Osteocyte (in vitro differentiated cells): Measurements from ENCODE around the gene NOS1AP. TPM values are rescaled to one million over a fixed set of nuclear protein-coding genes. Genes with fewer than 3 reads are reported as not detected.

Experiments
- DNase-seq: peaks from one replicate; pipeline ENCODE4 v3.0.0; 2021; ENCODE audit warnings: mixed read lengths; ENCODE audit not compliant: unreplicated experiment; ENCODE audit errors: extremely low spot score
- H3K27ac Mint-ChIP-seq: one replicate; pipeline ENCODE4 v1.8.0; 2021; ENCODE audit warnings: mild to moderate bottlenecking, mixed read lengths; ENCODE audit not compliant: unreplicated experiment
- H3K27me3 Mint-ChIP-seq: one replicate; pipeline ENCODE4 v1.8.0; 2021; ENCODE audit warnings: mixed read lengths; ENCODE audit not compliant: unreplicated experiment
- H3K36me3 Mint-ChIP-seq: one replicate; pipeline ENCODE4 v1.8.0; 2021; ENCODE audit warnings: mixed read lengths; ENCODE audit not compliant: unreplicated experiment
- H3K4me1 Mint-ChIP-seq: one replicate; pipeline ENCODE4 v1.8.0; 2021; ENCODE audit warnings: mixed read lengths; ENCODE audit not compliant: unreplicated experiment
- H3K4me3 Mint-ChIP-seq: one replicate; pipeline ENCODE4 v1.8.0; 2021; ENCODE audit warnings: mild to moderate bottlenecking, moderate library complexity, mixed read lengths; ENCODE audit not compliant: unreplicated experiment
- H3K9me3 Mint-ChIP-seq: one replicate; pipeline ENCODE4 v1.8.0; 2021; ENCODE audit warnings: mixed read lengths; ENCODE audit not compliant: unreplicated experiment
- CTCF ChIP-seq: fragments of 200-600 bp; sonication (generic); IDR thresholded peaks from 2 replicates; pipeline ENCODE4 v1.5.0; 2021; ENCODE audit warnings: antibody characterized with exemption, mild to moderate bottlenecking, moderate library complexity
- total RNA-seq: library from RNA; stranded (reverse); gene quantifications from 2 replicates; pipeline ENCODE4 v1.2.1, GENCODE V29; 2021

Gene NOS1AP
- total RNA-seq, 1 donor from 2014 or later, result 2.5 TPM

GRCh38 chr1:162396201-162396906 is 326.9 kb downstream of the NOS1AP start:
- H3K27me3 Mint-ChIP-seq, result peaks cover 49% of the 10 kb centered on the region
- DNase-seq, result peak; percentile 19
- peaks cover 13% of the 10 kb centered on the region for H3K4me1 Mint-ChIP-seq
- H3K27ac Mint-ChIP-seq, result no peak overlapping the region
- no peaks in the 10 kb centered on the region for H3K9me3 Mint-ChIP-seq
- no peaks in the 10 kb centered on the region for H3K36me3 Mint-ChIP-seq
- no peak overlapping the region for H3K4me3 Mint-ChIP-seq
- no peak for TF ChIP-seq CTCF

GRCh38 chr1:162397039-162397448 is 327.6 kb downstream of the NOS1AP start:
- no peak overlapping the region for H3K27ac Mint-ChIP-seq
- no peak for TF ChIP-seq CTCF
- DNase-seq, result peak; percentile 38
- no peaks in the 10 kb centered on the region for H3K9me3 Mint-ChIP-seq
- no peak overlapping the region for H3K4me3 Mint-ChIP-seq
- peaks cover 49% of the 10 kb centered on the region for H3K27me3 Mint-ChIP-seq
- peaks cover 13% of the 10 kb centered on the region for H3K4me1 Mint-ChIP-seq
- no peaks in the 10 kb centered on the region for H3K36me3 Mint-ChIP-seq

GRCh38 chr1:162397943-162398560 is 328.6 kb downstream of the NOS1AP start:
- Mint-ChIP-seq H3K27ac (no peak overlapping the region), H3K27me3 (peaks cover 46% of the 10 kb centered on the region), H3K4me3 (no peak overlapping the region), H3K36me3 (no peaks in the 10 kb centered on the region), H3K4me1 (peaks cover 13% of the 10 kb centered on the region), H3K9me3 (no peaks in the 10 kb centered on the region)
- TF ChIP-seq CTCF, result no peak
- peak; percentile 46 for DNase-seq

- Mint-ChIP-seq H3K27ac (no peak overlapping the region), H3K36me3 (no peaks in the 10 kb centered on the region), H3K9me3 (no peaks in the 10 kb centered on the region), H3K27me3 (peaks cover 42% of the 10 kb centered on the region), H3K4me3 (no peak overlapping the region), H3K4me1 (peaks cover 13% of the 10 kb centered on the region)
- no peak for TF ChIP-seq CTCF
- peak; percentile 36 for DNase-seq
Observed at GRCh38 chr1:162398999-162399580, 329.6 kb downstream of the NOS1AP start.

GRCh38 chr1:162400790-162401355 is 331.4 kb downstream of the NOS1AP start:
- no peaks in the 10 kb centered on the region for H3K36me3 Mint-ChIP-seq
- peak; percentile 8 for DNase-seq
- H3K27ac Mint-ChIP-seq, result no peak overlapping the region
- no peak overlapping the region for H3K4me3 Mint-ChIP-seq
- H3K27me3 Mint-ChIP-seq, result peaks cover 35% of the 10 kb centered on the region
- no peak for TF ChIP-seq CTCF
- H3K9me3 Mint-ChIP-seq, result no peaks in the 10 kb centered on the region
- peaks cover 14% of the 10 kb centered on the region for H3K4me1 Mint-ChIP-seq
